ENCODE data around the gene TMC1.

Gene TMC1

GRCh38 chr9:72763022-72763421, 241.6 kb downstream of the TMC1 start:
- no peak overlapping the region for H2AFZ ChIP-seq (ENCODE audit: low read depth, low read length)
- TF ChIP-seq CTCF (IDR thresholded peaks at IDR 0.05; ENCODE audit: borderline replicate concordance, extremely low read depth, low read length, poor library complexity, severe bottlenecking) (no peak), EZH2 (IDR thresholded peaks at IDR 0.05; ENCODE audit: borderline replicate concordance, low read depth, low read length, severe bottlenecking) (no peak)
- no peak overlapping the region for H3K4me2 ChIP-seq (ENCODE audit: insufficient read depth, low read length)
- no peaks in the 10 kb centered on the region for H3K79me2 ChIP-seq (ENCODE audit: insufficient read depth, low read length)
- no peak for DNase-seq
- no peaks in the 10 kb centered on the region for H4K20me1 ChIP-seq (ENCODE audit: insufficient read depth, low read length)
- no peaks in the 10 kb centered on the region for H3K4me1 ChIP-seq (ENCODE audit: insufficient read depth, low read length)
- no peaks in the 10 kb centered on the region for H3K9me3 ChIP-seq (ENCODE audit: insufficient read depth, low read length, severe bottlenecking)
- no peaks in the 10 kb centered on the region for H3K36me3 ChIP-seq (ENCODE audit: insufficient read depth, low read length)
- no peak overlapping the region for H3K4me3 ChIP-seq (ENCODE audit: low read depth in 1 of 2, low read length in 2 of 2)
- H3K27me3 ChIP-seq (ENCODE audit: insufficient read depth, low read length, poor library complexity), result no peaks in the 10 kb centered on the region
- H3K27ac ChIP-seq (ENCODE audit: low read length), result no peak overlapping the region
- no peak overlapping the region for H3K9ac ChIP-seq (ENCODE audit: low read depth, low read length)
- ATAC-seq (ENCODE audit: insufficient read depth, low read depth), result no peak

- H2AFZ ChIP-seq (ENCODE audit: low read depth, low read length), result no peak overlapping the region
- no peaks in the 10 kb centered on the region for H3K36me3 ChIP-seq (ENCODE audit: insufficient read depth, low read length)
- no peak for DNase-seq
- H3K27me3 ChIP-seq (ENCODE audit: insufficient read depth, low read length, poor library complexity), result no peaks in the 10 kb centered on the region
- no peak overlapping the region for H3K9ac ChIP-seq (ENCODE audit: low read depth, low read length)
- no peaks in the 10 kb centered on the region for H3K4me1 ChIP-seq (ENCODE audit: insufficient read depth, low read length)
- no peak overlapping the region for H3K4me2 ChIP-seq (ENCODE audit: insufficient read depth, low read length)
- no peaks in the 10 kb centered on the region for H3K79me2 ChIP-seq (ENCODE audit: insufficient read depth, low read length)
- no peaks in the 10 kb centered on the region for H3K9me3 ChIP-seq (ENCODE audit: insufficient read depth, low read length, severe bottlenecking)
- no peak overlapping the region for H3K4me3 ChIP-seq (ENCODE audit: low read depth in 1 of 2, low read length in 2 of 2)
- no peak for TF ChIP-seq CTCF (IDR thresholded peaks at IDR 0.05; ENCODE audit: borderline replicate concordance, extremely low read depth, low read length, poor library complexity, severe bottlenecking)
- TF ChIP-seq EZH2 (IDR thresholded peaks at IDR 0.05; ENCODE audit: borderline replicate concordance, low read depth, low read length, severe bottlenecking), result no peak
- ATAC-seq (ENCODE audit: insufficient read depth, low read depth), result no peak
- H3K27ac ChIP-seq (ENCODE audit: low read length), result no peak overlapping the region
- H4K20me1 ChIP-seq (ENCODE audit: insufficient read depth, low read length), result no peaks in the 10 kb centered on the region
These were observed 248.1 kb downstream of the TMC1 start for GRCh38 chr9:72769546-72769945.

- no peak overlapping the region for H3K4me2 ChIP-seq (ENCODE audit: insufficient read depth, low read length)
- no peaks in the 10 kb centered on the region for H3K36me3 ChIP-seq (ENCODE audit: insufficient read depth, low read length)
- H3K27ac ChIP-seq (ENCODE audit: low read length), result no peak overlapping the region
- DNase-seq (no peak), ATAC-seq (ENCODE audit: insufficient read depth, low read depth) (no peak)
- H3K4me1 ChIP-seq (ENCODE audit: insufficient read depth, low read length), result no peaks in the 10 kb centered on the region
- H3K9ac ChIP-seq (ENCODE audit: low read depth, low read length), result no peak overlapping the region
- H3K9me3 ChIP-seq (ENCODE audit: insufficient read depth, low read length, severe bottlenecking), result no peaks in the 10 kb centered on the region
- no peak overlapping the region for H2AFZ ChIP-seq (ENCODE audit: low read depth, low read length)
- no peaks in the 10 kb centered on the region for H4K20me1 ChIP-seq (ENCODE audit: insufficient read depth, low read length)
- no peaks in the 10 kb centered on the region for H3K27me3 ChIP-seq (ENCODE audit: insufficient read depth, low read length, poor library complexity)
- H3K79me2 ChIP-seq (ENCODE audit: insufficient read depth, low read length), result no peaks in the 10 kb centered on the region
- H3K4me3 ChIP-seq (ENCODE audit: low read depth in 1 of 2, low read length in 2 of 2), result no peak overlapping the region
- TF ChIP-seq EZH2 (IDR thresholded peaks at IDR 0.05; ENCODE audit: borderline replicate concordance, low read depth, low read length, severe bottlenecking) (no peak), CTCF (IDR thresholded peaks at IDR 0.05; ENCODE audit: borderline replicate concordance, extremely low read depth, low read length, poor library complexity, severe bottlenecking) (no peak)
These were observed 251.3 kb downstream of the TMC1 start for GRCh38 chr9:72772661-72773060.

- Histone ChIP-seq H3K4me2 (ENCODE audit: insufficient read depth, low read length) (no peak overlapping the region), H3K4me3 (ENCODE audit: low read depth in 1 of 2, low read length in 2 of 2) (no peak overlapping the region)
These were observed 252.2 kb downstream of the TMC1 start for GRCh38 chr9:72773570-72773969.

More at GRCh38 chr9:72773570-72773969, 252.2 kb downstream of the TMC1 start:
- TF ChIP-seq EZH2 (IDR thresholded peaks at IDR 0.05; ENCODE audit: borderline replicate concordance, low read depth, low read length, severe bottlenecking) (no peak), CTCF (IDR thresholded peaks at IDR 0.05; ENCODE audit: borderline replicate concordance, extremely low read depth, low read length, poor library complexity, severe bottlenecking) (no peak)
- no peaks in the 10 kb centered on the region for H3K27me3 ChIP-seq (ENCODE audit: insufficient read depth, low read length, poor library complexity)
- no peaks in the 10 kb centered on the region for H3K36me3 ChIP-seq (ENCODE audit: insufficient read depth, low read length)
- H3K79me2 ChIP-seq (ENCODE audit: insufficient read depth, low read length), result no peaks in the 10 kb centered on the region
- H4K20me1 ChIP-seq (ENCODE audit: insufficient read depth, low read length), result no peaks in the 10 kb centered on the region
- H2AFZ ChIP-seq (ENCODE audit: low read depth, low read length), result no peak overlapping the region
- no peak for ATAC-seq (ENCODE audit: insufficient read depth, low read depth)
- no peaks in the 10 kb centered on the region for H3K9me3 ChIP-seq (ENCODE audit: insufficient read depth, low read length, severe bottlenecking)
- no peak for DNase-seq
- no peak overlapping the region for H3K27ac ChIP-seq (ENCODE audit: low read length)
- H3K4me1 ChIP-seq (ENCODE audit: insufficient read depth, low read length), result no peaks in the 10 kb centered on the region
- no peak overlapping the region for H3K9ac ChIP-seq (ENCODE audit: low read depth, low read length)
